HG02870 (cell line): ENCODE measurements around the gene LHX3.

Experiments used
- ATAC-seq: cut with Tn5 transposase; IDR thresholded peaks from one replicate; pipeline ENCODE4 v1.9.1; 2021; ENCODE audit warnings: mild to moderate bottlenecking, moderate library complexity; ENCODE audit not compliant: unreplicated experiment

LHX3 gene

DNA sequence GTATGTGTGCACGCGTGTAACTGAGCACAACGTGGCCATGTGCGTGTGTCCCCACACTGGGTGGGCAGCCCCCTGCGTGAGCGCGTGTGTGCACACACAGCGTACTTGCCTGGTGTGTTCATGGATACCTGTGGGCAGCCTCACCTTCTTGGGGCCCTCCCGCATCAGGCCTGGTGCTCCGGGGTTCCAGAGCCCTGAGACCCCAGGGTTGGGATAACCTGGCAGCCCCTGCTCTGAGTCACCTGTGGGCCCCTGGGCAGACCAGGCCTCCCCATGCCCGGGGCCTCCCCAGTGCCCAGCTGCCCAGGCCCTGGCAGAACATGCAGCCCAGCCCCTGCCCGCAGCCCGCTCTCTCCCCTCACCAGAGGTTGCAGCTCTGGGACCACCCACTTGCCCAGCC, 25.2 kb downstream of the LHX3 start:
- no peak for ATAC-seq

DNA sequence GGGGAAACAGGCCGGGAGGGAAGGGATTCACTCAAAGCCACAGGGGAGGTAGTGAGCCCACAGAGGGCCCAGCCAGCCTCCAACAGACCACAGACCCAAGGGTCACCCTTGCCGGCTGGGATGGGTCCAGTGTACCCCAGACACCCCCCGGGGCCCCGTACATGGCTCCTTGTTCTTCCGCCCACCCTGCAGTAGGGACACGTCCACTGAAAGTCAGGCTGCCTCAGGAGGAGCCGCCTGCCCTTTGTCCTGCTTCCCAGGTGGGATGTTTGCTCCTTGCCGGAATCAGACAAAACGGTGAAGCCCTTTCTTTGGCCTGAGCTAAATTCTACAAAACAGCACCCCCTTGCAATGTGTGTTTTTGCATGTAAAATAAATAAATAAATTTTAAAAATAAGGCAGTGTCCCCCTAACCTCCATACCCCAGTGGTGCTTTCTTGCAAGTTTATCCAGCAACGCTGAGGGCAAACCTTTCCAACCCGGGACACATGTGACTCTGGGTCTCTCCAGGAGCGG, 25.8 kb downstream of the LHX3 start:
- ATAC-seq: no peak

DNA sequence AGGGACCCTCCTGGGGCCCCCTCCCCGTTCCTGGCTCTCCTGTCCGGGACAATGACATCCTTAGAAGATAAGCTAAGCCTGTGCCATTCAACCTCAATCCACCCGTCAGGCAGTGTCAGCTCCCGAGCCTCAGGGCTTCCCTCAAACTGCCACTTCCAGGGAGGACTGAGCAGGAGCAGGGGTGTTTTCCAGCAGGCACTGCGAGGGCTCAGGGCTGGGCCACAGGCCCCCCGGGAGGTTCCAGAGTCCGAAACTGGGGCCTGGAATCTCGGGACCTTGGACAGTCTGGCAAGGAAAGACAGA, 26.2 kb downstream of the LHX3 start:
- ATAC-seq: no peak

DNA sequence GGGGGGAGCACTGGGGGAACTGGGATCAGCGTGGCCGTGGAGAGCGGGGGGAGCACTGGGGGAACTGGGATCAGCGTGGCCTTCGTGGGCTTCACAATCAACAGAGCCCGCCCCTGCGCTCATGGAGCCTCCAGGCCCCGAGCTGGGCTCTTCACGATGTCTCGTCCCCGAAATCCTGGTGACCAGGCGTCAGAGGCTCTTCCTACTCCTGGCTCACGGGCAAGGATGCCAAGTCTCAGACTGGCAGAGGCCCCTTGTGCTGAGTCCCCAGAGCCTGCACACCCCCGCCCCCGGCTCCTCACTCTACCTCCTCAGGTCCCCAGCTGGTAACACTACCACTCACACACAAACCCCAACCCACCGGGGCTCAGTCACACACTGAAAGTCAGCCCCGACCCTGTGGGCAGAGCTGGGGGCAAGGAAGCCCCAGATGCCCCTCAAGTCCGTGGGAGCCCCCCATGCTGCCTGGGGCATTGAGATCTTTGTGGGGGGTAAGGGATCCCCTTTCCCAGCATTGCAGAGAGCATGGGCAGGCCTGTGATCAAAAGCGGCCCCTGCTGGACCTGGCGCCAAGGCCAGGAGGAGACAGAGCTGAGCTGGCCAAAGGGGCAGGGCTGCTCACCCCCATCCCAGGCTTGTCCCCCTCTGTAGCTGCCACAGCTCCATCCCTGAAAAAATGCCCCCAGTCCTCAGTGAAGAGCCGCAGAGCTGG, 26.7 kb downstream of the LHX3 start:
- ATAC-seq: no peak

DNA sequence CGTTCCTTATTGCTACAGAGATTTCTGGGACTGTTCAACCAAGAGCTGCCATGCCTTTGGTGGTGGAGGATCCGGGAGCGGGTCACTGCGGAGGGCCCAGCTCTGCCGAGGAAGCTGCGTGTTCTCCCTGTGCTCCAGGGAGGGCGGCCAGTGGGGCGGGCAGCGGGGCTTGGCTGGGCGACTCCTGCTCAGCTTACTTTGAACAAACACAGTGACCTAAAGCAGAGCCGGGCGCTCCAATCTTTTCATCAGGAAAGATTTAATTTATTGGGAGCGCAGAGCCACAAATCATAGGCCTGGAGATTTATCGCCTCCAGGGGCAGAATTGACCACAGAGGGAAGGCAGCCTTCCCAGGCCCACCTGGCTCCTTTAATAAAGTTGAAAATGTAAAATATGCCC, 27.7 kb downstream of the LHX3 start:
- ATAC-seq: no peak

DNA sequence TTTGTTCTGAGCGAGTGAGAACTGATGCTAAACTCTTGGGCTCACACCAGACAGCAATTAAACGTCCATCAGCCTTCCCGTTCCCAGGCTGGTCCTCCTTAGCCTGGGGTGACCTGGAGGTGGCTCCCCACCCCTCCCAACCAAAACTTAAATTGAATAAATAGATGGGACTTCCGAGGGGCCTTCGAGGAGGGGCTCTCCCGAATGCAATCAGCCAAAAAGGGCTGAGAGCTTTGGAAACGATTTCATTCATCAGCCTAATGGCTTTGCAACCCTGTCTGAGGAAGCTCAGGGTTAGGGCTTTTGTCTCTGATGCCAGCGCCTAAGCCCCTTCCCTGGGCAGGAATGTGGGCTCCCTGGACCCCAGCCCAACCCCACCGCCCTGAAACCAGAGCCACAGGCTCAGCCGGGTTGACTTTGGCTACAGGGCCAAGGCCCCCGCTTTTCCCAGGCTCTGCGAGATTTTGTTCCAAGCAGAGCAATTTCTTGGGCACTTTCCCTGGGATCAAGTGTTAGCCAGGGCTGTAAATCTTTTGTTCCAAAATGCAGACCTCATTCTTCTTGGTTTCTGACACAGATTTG, 29.2 kb downstream of the LHX3 start:
- ATAC-seq: no peak

DNA sequence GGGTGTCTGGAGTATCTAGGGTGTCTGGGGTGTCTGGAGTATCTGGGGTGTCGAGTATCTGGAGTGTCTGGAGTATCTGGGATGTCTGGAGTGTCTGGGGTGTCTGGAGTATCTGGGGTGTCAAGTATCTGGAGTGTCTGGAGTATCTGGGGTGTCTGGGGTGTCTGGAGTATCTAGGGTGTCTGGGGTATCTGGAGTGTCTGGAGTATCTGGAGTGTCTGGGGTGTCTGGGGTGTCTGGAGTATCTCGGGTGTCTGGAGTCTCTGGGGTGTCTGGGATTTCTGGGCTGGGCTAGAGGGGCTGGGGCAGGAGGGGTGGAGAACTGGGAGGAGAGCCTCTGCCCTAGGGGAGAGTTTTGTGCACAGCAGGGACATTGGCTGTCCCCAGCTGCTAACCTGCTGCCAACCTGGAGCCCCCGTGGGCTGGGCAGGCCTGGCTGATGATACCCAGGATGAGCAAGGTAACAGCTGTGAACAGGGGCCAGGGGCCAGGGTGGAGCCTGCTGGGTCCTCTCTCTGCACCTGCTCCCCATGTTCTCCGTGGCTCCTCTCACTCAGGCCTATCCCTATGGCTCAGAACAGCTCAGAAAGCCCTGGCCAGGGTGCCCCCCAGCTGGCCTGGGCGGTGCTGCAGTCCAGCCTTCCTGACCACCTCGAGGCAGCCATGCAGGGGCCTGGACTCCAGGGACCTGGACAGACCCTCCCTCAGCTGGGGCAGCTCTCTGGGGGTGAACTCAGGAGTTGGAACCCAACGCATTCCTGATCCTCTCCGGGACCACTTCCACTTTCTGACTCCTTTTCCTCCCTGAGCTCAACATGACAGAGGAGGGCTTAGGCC, 29.9 kb downstream of the LHX3 start:
- no peak for ATAC-seq

DNA sequence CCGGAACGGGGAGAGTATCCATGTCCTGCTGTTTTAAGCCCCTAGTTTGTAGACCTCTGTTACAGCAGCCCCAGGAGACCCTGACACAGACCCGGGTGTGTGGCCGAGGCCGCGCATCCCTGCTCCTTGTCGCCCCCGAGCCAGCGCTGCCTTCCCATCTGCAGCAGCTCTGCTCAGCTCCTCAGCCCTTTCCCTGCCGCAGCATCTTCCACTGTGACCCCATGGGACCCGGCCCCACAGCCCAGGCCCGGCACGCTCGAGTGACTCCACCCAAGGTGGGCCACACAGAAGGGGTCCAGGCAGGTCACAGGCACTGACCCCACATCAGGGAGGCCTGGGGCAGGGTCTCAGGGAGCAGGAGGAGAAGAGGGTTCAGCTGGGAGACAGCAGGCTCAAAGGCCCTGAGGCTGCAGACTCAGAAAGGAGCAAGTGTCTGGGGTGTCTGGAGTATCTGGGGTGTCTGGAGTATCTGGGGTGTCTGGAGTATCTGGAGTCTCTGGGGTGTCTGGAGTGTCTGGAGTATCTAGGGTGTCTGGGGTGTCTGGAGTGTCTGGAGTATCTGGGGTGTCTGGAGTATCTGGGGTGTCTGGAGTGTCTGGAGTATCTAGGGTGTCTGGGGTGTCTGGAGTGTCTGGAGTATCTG, 31.2 kb downstream of the LHX3 start:
- ATAC-seq: no peak

DNA sequence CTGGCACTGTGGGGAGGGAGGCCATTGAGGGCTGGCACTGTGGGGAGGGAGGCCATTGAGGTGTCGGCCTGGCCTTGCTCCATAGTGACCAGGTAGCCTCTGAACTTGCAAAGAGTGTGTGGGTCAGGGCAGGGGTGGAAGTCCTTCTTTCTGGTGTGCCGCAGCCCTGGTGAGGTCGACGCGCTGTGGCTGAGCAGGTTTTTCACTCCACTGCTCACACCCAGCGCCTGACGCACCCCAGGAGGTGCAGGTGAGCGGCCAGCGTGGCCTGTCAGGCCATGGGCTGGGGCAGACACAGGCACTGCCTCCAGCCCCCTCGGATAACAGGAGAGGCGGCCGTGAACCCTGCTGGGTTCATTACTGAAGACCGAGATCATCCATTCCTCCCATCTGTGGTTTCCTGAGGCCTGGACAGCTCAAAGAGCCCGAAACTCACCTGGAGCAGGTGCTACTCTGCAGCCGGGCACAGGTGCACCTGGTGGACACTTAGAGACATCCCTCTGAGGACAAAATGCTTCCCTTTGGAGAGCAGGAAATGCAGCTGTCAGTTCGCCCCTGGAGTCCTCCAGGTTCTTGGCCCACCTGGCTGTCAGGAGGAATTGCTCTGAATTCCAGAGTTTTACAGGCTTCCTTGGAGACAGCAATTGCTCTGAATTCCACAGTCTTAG, 32.4 kb downstream of the LHX3 start:
- no peak for ATAC-seq

DNA sequence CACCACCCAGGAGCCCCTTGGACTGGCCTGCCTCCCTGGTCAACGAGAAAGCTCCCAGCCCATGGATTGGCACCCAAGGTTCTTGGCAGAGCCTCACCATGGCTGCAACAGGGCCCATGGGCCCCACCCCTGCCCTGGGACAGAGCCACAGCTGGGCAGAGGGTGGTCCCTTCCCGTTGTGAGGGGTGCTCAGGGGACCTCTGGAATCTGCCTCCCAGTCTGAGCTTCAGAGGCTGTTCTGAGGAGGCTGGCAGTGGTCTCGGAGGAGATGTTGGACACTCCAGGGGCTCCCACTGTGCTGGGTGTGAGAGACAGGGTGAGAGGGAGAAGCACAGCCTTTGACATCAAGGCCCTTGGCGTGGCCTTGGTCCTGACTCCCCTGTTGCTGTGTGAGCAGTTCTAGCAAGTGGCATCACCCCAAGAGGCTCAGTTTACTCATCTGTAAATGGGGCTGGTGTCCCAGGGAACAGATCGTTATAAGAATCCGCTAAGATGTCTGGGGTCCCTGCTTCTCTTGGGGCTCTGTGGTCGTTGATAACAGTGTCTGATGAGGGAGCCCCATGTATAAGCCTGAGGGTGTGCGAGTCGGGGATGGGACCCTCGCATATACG, 33.0 kb downstream of the LHX3 start:
- ATAC-seq: no peak

DNA sequence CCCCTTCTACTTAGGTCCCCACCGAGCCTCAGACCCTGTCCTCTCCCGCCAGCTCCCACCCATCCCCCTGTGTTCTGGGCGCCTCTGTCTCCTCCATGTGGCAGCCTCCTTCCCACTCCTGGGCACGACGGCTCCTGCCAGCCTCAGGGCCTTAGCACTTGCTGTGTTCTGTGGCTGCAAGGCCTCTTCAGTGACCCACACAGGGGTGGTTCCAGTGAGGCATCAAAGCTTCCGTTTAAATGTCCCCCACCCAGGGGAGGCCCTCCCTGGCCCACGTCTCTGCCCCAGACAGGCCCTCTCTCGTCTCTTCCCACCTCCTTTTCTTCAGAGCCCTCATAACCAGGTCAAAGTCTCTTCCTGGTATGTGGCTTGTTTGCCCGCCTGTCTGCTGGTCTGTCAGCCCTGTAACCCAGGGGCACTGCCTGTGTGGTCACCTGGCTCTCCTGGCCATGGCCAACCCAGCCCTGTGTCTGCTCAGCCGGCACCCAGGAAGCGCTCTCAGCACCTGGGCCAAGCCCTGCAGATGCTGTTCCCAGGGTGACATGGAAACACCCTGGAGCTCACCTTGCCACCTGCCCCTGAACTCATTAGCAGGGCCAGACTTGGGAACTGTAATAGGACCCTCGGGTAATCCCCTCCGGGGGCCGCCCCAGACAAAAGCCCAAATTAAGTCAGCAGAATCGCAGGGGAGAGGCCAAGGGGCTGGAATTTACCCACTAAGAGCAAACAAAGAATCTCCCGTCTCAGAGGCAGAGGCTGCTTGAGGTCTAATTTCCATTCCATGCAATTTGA, 33.7 kb downstream of the LHX3 start:
- no peak for ATAC-seq

DNA sequence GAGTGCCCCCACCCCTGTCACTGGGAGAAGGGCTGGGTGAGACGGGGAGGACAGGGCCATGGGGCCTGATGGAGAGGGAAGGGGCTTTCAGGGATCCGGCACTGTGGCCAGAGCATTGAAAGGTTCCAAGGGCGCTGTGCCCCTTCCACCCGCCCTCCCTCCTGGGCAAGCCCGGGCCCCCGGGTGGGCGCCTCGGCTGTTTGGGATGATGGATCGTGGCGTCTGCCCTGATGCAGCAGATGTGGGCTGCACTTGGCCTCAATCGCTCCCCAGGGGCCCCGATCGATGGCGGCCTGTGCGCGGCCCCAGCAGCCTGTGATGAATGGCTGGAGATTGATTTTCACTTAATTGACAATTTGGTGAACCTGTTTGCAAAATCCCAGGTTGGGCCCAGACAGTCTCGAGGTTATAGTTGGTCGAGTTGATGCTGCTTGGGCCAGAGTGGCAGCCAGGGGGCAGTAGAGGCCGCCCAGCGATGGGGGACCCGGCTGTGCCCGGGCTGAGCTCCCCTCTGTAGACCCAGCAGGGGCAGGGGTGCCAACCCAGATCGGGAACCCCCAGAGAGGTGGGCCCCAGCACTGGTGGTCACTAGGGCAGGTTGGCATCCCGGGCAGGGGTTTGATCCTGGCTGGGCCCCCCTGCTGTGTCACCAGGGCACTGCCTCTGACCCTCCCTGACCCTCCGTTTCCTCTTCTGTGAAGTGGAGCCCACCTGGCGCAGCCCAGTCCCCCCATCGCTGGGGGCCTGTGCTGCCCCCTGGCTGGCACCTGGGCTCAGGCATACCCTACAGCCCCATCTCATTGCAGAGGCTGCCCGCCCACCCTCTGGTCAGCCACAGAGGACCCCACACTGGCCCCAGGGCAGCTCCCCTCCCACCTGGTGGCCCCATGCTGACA, 34.7 kb downstream of the LHX3 start:
- ATAC-seq: no peak

DNA sequence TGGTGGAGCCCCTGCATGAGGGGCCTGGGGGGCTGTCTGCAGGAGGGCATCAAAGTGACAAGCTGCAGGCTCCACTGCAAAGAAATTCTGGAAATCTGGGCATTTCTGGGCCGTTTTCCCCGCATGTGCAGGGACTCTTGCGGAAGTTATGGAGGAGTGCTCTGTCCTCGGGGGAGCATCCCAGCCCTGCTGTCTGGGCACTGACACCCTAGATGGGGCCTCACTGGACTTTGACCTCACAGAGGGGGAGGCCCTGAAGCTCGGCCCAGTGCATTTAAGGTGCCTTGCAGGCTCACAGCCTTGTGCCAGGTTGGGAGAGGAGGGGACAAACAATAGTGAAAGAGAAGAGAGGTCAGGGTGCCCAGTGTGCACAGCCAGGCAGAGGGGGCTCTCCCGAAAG, 35.4 kb downstream of the LHX3 start:
- no peak for ATAC-seq

DNA sequence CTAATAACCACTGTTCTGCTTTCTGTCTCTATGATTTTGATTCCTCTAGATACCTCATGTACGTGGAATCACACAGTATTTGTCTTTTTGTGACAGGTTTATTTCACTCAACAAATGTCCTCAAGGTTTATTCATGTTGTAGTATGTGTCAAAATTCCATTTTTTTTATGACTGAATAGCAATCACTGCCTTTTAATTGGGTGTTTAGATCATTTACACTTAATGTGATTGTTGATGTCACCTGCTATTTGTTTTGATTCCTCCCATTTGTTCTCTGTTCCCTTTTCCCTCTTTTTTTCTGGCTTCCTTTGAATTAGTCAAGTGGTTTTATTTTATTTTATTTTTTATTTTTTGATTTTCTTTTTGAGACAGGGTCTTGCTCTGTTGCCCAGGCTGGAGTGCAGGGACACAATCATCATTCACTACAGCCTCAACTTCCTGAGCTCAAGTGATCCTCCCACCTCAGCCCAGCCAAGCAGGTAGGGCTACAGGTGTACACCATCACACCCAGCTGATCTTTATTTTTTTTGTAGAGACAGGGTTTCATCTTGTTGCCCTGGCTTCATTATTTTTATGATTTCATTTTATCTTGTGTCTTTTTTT, 41.6 kb downstream of the LHX3 start:
- ATAC-seq: no peak

DNA sequence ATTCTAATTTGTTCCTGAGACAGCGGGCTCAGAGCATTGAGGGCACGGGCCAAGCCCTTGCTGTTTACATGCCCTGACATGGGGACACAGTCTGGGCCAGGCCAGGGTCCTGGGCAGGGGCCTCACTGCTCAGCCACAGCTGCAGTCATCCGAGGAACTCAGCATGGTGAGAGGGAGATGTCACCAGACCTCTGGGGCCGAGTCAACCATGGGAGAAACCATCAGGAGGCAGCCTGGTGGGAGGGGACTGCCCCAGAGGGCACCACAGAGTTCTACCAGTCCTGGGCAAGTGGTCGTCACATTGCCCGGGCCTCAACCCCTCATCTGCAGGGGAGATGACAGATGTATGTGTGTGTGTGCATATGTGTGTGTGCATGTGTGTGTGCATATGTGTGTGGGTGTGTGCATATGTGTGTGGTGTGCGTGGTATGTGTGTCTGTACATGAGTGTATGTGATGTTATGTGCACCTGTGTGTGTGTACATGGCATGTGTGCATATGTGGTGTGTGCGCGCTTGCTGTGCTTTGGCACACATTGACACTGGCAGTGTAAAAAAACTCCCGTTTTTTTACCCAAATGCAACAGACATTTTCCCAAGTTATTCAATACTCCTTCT, 43.8 kb downstream of the LHX3 start:
- no peak for ATAC-seq

DNA sequence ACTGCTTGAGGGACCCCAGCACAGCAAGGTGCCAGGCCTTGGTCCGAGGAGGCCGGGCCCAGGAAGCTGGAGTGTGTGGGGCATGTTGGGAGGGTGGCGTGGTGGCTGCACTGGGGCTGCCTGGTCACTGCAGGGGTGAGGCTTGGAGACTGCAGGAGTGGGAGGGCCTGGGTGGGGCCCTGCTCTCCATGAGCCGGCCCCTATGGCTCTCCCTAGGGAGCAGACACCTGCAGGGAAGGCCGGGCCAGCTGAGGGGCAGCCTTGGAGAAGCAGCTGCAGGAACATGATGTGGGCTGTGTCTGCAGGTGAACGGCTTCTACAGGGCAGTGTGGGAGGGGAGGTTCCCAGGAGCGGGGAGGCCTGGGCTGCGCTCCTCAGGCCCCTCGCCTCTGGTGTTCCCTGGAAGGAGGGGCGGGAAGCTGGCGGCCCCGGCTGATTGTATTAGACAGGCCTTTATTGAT, 44.5 kb downstream of the LHX3 start:
- ATAC-seq: no peak

DNA sequence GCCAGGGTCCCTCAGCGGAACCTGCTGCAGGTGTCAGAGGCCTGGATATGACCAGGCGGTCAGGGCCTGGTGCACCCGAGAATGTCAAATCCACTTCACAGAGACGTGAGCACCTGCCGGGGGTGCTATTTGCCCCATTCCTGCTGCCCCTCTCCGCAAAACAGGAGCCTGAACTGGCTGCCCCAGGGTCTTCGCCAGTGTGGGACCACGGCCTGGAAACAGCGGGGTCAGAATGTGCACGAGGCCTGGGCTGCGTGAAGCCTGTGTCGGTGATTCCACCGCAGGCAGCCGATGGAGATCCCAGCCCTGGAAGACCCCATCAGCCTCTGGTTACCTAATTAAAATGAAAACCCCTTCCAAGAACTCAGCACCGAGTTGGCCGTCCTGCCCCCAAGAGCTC, 45.1 kb downstream of the LHX3 start:
- ATAC-seq: no peak
